ENCODE data around the gene GPT2.

The GPT2 gene

GRCh38 chr16:46975165-46975564 is 91.0 kb downstream of the GPT2 start:
- TF ChIP-seq MYC (IDR thresholded peaks at IDR 0.05; ENCODE audit: low read depth, low read length): no peak
- no peak for TF ChIP-seq CTCF (IDR thresholded peaks at IDR 0.05; ENCODE audit: low read depth, low read length)
- no peak for TF ChIP-seq POLR2A (IDR thresholded peaks at IDR 0.05; ENCODE audit: extremely low read depth, insufficient read length)
- TF ChIP-seq MAX (IDR thresholded peaks at IDR 0.05; ENCODE audit: low read depth, low read length): no peak
- H3K4me3 ChIP-seq (ENCODE audit: low read depth, low read length): no peak overlapping the region
- DNase-seq (ENCODE audit: low read depth): no peak

GRCh38 chr16:46975908-46976470 is 91.8 kb downstream of the GPT2 start:
- no peak for TF ChIP-seq CTCF (IDR thresholded peaks at IDR 0.05; ENCODE audit: low read depth, low read length)
- no peak for TF ChIP-seq POLR2A (IDR thresholded peaks at IDR 0.05; ENCODE audit: extremely low read depth, insufficient read length)
- TF ChIP-seq MAX (IDR thresholded peaks at IDR 0.05; ENCODE audit: low read depth, low read length): no peak
- TF ChIP-seq MYC (IDR thresholded peaks at IDR 0.05; ENCODE audit: low read depth, low read length): no peak
- no peak overlapping the region for H3K4me3 ChIP-seq (ENCODE audit: low read depth, low read length)
- DNase-seq (ENCODE audit: low read depth): no peak

GRCh38 chr16:46976550-46976949 is 92.4 kb downstream of the GPT2 start:
- TF ChIP-seq POLR2A (IDR thresholded peaks at IDR 0.05; ENCODE audit: extremely low read depth, insufficient read length): no peak
- TF ChIP-seq MAX (IDR thresholded peaks at IDR 0.05; ENCODE audit: low read depth, low read length): no peak
- no peak for TF ChIP-seq CTCF (IDR thresholded peaks at IDR 0.05; ENCODE audit: low read depth, low read length)
- TF ChIP-seq MYC (IDR thresholded peaks at IDR 0.05; ENCODE audit: low read depth, low read length): no peak
- no peak overlapping the region for H3K4me3 ChIP-seq (ENCODE audit: low read depth, low read length)
- DNase-seq (ENCODE audit: low read depth): no peak
